G401.6 (cell line): Measurements from ENCODE around the gene SCAMP4.
"Not testable (repeated sequence)": the region's sequence is repeated elsewhere in the genome, so short reads cannot be mapped to it uniquely, and the experiment has no call there.

Experiments
- FAIRE-seq: peaks from 2 replicates; lab custom pipeline; 2012; peaks lifted over from hg19 to GRCh38; lab: Jason Lieb, UNC

Gene SCAMP4

DNA sequence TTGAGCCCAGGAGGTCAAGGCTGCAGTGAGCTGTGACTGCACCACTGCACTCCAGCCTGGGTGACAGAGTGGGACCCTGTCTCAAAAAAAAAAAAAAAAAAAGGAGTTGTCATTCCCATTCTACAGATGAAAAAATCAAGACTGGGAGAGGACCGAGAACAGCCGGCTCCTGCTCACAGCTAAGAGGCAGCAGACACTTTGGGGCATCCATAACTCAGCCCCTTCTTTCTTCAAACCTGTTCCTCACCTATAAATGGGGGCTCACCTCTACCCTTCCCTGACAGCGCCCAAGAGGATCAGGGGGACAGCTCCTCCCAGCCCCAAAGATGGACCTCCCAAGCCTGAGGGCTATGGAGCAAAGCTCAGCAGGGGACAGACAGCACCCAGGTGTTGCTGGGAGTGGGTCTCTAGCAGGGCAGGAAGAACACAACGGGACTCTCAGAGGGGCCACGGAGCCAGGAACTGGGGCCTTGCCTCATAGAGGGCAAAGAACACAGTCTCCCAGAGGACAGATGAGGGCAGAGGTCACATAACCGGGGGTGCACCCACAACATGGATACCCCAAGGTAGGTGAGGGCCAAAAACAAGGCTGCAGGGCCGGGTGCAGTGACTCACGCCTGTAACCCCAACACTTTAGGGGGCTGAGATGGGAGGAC, 38.4 kb upstream of the SCAMP4 start:
- no peak for FAIRE-seq

DNA sequence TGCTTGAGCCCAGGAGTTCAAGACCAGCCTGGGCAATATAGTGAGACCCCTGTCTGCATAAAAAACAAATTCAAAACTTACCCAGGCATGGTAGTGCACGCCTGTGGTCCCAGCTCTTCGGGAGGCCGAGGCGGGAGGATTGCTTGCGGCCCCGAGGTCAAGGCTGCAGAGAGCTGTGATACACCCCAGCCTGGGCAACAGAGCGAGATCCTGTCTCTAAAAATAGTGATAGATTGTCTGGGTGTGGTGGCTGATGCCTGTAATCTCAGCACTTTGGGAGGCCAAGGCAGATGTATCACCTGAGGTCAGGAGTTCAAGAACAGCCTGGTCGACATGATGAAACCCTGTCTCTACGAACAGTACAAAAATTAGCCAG, 37.9 kb upstream of the SCAMP4 start:
- no peak for FAIRE-seq

DNA sequence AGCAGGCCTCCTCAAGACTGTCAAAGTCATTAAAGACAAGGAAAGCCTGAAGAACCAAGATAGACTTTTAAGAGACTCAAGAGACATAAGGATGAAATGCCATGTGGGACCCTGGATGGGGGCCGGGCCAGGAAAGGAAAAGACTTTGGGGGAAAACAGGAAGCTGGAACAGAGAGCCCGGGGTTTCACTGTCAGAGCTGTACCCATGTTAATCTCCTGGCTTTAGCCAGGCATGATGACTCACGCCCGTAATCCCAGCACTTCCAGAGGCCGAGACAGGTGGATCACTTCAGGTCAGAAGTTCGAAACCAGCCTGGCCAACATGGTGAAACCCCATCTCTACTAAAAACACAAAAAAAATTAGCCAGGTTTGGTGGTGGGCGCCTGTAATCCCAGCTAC, 36.2 kb upstream of the SCAMP4 start:
- no peak for FAIRE-seq

DNA sequence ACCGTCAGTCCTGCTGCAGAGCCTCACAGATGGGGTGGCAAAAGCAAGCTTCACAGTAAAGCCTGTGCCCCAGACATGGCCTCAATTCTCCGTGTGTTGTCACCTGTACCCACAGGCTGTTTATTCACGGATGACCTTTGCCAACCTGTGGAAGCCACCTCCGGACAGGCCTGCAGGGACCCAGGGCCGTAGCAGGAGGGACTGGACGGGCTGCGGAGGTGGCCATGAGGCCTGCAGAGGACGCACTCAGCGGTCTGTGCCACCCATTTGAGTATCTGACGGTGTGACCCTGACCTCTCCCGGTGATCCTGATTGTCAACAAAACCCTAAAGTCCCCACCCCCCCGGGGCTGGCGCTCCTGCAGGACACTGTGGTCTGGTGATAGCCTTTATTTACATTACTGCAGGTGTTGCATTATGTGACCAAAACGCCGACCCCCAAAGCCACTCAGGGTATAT, 34.0 kb upstream of the SCAMP4 start:
- FAIRE-seq, result no peak

DNA sequence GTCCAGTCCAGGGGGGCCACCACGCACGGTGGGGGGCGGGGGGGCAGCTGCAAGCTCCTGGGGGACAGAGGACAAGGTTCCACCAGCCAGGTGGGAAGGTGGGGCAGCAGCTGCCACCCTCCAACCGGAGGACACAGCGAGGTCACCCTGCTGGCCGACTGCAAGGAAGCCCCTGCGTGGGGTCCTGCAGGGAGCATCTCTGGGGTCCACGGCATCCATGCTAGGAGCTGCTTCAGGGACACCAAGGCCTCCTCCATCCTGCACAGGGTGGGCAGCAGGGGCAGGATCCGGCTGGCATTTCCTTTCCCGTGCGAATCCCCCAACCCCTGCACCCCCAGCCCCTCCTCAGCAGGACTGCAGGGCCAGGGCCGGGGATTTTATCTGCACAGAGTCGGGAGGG, 33.6 kb upstream of the SCAMP4 start:
- FAIRE-seq, result no peak

DNA sequence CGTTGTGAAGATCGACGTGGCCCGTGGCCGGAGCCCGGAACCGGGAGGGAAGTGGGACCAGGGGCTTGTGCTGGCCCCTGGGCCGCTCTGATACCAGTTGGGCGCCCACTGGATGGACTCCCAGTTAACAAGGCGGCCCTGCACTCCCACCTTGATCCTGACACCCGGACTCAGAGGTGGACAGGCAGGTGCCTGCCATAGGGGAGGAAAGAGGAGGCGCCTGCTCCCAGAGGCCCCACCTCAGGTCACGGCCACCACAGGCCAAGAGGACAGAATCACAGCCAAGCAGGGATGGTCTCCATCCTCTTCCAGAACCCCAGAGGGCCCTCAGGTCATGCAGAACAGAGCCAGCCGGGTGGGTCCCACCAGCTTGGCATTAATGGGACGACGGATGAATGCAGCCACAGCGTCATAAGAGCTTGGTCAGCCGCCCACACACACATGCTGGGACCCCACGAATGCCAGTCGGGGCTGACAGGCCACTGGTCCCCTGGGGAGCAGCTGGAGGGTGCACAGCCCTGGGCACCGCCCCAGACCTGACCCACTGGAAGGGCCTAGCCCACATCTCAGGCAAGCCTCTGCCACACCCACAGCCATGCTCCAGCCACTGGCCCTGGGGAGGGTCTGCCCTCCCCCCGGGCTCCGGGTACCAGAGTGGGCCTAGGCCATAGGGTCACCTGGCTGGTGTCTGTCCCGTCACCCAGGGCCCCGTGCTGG, 32.2 kb upstream of the SCAMP4 start:
- FAIRE-seq, result no peak

DNA sequence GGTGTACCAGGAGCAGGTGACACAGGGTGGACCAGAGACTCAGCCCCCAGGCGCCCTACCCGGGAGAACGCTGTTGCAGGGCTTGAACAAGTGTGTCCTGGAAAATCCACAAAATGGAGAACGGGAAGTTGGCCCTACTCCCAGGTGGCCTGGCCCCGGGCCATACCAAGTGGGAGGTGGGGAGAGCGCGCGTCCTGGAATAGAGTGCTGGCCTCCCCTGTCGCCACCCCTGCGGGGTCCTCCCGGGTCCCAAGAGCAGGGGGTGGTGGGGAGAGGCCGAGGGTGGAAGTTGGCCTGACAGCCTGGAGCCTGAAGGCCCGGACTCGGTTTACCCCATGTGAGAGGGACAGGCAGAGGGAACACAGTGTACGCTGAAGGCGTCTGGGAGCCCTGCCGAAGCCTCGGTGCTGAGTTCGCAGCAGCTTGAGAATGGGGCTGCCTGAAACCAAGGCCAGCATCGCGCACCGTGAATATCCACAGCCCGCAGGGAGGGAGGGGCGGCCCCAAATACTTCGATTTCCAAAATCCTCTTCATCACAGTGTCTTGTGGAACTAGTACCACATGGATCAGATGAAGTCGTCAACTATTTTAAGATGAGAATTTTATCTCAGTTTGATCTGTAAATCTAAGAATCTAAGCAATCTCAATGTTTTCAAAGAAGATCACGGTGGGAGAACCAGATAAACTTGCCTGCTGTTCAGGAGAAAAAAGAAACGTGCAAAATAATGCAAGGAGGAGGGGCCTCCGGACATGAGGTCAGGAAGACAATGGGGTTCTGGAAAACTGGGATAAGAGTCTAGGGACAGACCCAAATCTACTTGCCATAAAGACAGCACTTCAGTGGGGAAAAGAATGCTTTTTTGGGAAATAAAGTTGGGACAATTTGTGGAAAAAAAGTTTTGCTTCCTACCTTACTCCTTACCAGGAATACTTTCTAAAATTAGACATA, 31.4 kb upstream of the SCAMP4 start:
- no peak for FAIRE-seq

DNA sequence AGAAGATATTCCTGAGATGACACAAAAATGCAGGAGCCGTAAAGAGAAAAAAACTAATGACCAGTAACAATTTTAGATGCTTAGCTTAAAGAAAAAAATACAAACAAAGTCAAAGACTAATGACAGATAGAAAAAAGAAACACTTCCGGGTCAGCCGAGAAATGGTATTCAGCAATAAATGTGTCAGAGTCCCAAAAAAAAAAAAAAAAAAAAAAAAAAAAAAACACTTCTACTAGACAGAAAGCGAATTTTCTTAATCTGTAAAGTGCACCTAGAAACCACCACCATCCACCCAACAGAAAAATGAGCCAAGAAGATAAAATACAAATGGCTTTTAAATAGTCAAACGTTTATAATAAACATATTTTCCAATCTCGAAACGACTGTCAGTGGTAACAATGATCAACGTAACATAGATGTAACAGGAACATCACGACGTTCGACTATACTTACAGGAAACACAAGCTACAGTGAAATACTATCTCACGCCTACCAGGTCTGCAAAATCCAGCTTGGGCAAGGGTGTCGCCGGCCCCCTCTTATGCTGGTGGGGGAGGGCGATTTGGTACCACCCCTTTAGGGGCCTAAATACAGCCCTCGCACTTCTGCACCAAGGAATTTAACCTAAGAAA, 30.5 kb upstream of the SCAMP4 start:
- peak; percentile 80 for FAIRE-seq

DNA sequence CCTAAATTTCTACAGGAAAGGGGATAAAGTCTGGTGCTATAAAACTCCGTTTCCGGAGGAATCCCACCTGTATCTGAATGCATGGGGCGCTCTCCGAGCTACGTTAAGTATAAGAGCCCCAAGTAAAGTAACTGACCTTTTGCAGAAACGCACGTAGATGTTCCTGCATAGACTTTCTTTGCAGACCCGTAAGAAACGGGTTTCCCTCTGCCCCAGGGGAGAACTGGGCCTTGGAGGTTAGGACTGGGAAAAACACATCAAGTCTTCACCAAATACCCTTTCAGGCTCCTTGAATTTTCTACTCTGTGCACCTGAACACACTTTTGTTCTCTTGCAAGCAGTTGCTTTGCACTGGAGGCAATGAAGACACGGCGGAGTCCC, 29.9 kb upstream of the SCAMP4 start:
- FAIRE-seq, result not testable (repeated sequence)

DNA sequence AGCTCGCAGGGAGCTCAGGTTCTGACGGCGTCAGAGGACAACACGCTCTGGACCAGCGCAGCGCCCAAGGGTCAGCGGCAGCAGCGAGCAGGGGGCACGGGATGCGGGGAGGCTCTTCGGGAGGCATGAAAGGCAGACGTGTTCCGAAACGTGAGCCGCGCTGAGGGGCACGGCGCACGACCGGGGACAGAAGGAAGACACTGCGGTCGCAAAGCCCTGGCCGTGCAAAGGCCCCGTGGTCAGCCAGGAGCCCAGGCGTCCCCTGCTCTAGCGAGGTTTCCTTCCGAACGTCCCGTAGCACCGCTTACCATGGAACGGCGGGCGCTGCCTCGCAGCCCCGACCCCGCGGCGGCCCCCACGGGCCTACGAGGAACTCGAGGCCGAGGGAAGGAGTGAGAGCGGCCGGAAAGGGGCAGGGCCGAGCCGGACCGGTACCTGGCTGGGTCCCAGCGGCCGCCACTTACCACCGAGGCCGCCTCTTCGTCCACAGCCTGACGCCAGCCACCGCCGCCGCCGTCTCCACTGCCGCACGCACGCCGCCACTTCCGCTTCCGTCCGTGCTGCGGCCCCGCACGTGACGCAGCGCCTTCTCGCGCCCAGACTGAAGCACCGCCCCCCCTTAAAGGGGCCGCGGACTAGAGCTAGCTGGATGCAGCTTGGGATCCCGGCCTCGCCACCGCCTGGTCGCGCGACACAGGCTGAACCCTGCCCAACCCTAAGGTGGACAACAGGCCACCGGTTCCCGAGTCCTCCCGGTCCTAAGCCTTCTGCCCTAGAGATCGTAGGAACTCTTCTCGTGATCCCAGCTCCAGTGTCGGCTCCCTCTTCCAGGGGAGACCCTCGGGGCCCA, 29.3 kb upstream of the SCAMP4 start:
- peak; percentile 91 for FAIRE-seq

DNA sequence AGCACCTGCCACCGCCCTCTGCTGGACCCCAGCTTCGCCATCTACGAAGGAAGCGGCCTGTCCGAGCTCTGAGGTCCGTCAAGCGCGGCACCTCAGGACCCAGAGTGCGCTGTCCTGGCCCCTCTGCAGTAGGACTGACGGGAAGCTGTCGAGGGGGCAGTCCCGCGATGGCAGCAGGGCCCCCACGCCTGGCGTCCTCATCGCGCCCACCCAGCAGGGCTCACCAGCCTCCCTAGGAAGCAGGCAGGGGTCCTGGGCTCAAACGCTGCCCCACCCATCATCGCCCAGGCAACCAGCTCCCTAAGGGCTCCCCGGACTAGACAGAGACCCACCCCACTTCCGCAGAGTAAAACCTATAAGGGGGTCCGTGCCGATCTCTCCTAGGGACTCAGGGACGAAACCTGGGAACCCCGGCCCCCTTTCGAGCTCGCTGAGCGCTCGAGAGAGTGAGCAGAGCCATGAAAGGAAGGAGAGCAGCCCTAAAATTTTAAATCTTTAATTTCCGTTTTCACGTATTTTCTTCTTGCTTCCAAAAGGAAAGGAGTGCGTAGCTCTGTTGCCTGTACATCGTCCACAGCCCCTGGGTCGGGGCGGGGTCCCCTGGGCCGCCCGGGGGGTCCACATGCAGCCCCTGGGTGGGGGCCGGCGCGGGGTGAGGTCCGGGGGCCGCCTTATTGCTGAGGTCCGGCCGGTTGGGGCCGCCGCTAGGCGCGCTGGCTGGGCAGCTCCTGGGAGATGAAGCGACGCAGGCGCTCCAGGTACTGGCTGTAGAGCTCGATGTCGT, 28.5 kb upstream of the SCAMP4 start:
- FAIRE-seq, result not testable (repeated sequence)

DNA sequence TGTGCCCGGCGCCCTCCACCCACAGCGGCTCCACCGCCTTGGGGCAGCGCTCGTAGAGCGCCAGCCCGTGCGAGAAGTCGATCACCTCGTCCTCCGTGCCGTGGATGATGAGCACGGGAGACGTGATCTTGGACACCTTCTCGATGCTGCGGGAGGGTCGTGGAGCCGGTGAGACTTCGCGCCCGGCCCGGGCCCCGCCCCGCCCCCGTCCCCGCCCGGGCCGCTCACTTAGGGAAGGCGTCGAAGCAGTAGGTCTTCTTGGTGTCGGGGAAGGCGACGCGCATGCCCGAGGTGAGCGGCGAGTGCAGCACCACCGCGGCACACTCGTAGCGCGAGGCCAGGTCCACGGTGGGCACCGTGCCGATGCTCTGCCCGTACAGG, 27.9 kb upstream of the SCAMP4 start:
- FAIRE-seq, result not testable (repeated sequence)

DNA sequence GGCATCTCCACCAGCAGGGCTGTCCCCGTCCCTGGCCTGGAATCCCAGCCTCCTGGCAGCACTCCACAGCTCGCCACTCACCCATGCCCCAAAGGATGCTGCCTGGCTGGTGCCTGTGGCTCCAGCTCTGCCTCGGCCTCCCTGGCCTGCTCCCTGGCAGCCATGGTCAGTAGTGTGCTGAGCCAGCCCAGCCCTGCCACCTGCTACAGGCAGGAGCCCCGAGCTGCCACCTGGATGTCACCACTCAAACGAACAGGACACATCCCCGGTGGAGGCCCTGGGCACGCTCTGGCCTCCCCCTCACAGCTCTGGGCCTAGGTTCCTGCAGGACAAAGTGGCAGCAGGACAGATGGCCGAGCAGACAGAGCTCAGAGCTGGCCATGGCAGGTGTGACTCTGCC, 26.6 kb upstream of the SCAMP4 start:
- FAIRE-seq, result not testable (repeated sequence)

DNA sequence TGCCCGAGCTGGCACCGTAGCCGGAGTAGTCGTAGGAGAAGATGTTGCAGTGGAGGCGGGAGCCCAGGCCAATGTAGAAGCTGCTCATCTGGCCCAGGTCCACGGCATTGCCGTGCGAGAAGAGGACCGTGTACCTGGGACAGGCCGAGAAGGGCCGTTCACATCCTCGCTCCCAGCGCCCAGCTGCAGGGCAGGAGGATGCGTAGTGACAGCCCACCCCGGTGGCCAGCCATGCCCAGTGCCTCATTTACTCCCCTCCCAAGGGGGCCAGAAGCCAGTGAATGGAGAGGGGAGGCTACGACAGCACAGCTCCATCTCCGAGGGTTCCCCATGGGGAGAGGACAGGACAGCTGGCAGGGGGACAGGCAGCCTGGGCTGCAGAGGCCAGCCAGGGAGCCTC, 25.2 kb upstream of the SCAMP4 start:
- FAIRE-seq, result not testable (repeated sequence)

DNA sequence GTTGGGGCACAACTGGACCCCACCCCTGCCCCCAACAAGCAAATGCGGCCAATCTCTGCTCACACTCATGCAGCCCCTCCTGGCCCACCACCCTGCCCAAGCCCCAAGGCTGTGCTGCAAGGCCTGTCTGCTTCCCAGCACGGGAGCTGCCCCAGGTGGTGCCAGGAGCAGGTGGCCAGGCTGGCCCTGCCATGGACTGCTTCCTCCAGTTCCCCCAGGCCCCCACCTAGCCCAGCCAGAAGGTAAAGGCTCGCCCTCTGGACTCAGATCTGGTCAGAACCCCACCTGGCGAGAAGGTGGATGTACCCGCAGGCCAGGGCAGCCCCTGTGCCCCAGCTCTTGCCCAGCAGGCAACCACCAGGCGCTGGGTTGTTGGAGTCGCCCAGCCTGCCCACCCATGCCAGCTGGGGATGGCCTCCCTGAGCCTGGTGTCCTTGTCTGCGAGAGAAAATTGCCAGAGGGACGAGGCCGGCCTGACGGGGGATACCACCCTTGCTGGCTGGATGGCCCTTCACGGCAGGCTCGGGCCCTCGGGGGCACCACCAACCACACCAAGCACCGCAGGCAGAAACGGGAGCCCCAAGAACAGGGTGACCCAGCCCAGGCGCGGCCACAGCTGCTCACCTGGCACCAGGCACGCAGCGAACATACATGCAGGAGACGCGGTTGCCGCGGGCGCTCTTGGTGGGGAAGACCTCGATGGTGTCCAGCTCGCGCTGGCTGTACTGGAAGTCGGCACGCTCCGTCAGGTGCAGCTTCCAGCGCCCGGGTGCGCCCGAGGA, 24.4 kb upstream of the SCAMP4 start:
- no peak for FAIRE-seq

DNA sequence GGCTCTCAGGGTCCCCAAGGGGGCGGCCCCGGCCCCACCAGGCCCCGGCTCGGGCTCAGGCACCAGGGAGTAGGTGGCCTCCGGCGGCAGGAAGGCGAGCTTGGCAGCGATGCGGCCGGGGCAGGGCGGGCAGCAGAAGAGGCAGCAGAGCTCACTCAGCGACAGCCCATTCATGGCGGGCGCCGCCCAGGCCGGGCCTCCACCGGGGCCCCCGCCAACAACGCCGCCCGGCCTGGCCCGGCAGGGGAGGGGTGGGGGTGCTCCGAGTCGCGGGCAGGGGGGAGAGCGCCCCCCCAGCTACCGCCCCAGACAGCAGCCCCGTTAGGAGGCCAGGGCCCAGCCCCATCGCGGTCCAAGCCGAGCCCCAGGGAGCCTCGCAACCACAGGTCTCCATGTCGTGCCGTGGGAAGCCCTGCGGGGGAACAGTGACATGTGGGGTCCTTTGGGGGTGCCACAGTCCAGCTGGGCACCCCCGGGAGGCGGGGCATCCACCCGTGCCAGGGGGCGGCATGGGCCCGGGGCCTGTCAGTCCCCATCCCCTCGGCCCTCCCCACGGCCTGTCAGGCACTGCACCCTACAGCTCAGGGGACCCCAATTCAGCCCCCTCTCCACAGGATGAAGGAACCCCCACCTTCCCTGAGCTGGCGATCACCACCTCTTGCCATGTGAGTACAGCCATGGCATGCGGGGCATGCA, 23.7 kb upstream of the SCAMP4 start:
- FAIRE-seq, result not testable (repeated sequence)

DNA sequence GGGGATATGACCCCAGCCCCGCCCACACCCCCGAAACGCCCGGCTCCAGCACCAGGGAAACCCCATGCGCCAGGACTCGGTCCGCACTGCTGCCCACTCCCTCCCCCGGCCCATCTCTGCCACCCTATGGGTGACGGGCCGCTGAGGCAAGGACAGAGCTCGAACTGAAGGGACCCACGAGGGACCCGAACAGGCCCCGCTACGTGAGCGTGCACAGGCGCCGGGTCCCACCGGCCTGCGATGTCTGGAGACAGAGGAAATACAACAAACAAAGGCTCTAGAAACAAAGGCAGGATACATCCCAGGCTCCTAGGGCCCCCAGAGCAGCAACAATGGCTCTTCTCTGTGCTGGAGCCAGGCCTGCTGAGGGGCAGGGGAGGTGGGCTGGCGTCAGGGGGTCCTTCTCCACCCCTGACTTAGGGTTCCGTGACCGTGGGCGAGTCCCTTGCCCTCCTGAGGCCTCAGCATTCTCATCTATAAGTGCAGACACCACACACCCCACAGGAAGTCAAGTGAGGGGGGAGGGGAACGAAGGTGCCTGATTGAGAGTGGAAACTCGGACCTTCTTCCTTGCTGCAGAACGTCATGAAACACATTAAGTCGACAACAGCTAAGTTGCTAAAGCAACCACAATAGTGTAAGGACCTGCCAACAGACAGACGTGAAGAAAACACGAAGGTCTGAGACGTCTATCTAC, 23.0 kb upstream of the SCAMP4 start:
- FAIRE-seq, result no peak

DNA sequence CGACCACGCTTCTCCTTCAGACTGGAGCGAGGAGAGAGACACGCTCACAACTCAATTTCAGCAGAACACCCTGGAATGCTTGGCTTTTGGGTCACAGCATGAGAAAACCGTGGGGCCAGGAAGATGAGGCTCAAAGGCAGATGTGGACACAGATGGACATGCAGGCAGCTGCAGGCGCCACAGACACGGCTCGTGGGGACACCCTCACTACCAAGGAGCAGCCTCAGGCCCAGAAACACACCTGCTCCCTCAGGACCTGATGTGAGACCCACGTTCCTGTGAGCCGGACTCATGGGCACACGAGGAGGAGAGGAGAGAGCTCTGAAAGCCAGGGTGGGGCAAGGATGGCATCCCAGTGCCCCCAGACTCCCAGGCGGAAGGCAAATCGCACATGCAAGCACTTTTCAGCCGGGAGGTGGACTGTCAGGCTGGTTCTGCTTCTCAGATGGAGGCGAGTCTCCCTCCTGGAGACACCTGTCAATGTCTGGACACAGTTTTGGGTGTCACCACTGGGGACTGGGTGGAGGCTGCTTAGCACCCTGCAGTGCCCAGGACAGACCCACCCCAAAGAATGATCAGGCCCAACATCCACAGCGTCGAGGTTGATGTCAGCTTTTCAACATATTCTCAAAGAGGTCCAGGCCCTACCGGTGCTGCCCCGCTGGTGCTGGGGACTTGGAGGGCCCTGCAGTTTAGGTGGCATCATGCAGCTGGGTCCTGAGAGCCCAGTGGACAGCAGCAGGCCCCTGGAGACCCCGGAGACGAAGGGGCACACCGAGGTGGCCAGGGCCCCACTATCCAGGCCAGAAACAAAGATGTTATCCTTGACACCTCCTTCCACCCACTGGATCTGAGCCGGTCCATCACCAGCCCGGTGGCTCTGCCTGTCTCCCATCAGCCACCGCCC, 22.2 kb upstream of the SCAMP4 start:
- no peak for FAIRE-seq
